OCI-LY3 (cell line): ENCODE results near the gene FARP1.

Experiments
- EZH2phosphoT487 ChIP-seq: fragments of 200-600 bp; shearing (Covaris generic); IDR thresholded peaks from 2 replicates; pipeline ENCODE4 v1.6.1; 2018; ENCODE audit warnings: antibody characterized with exemption, mixed run types, low read depth
- TF ChIP-seq, protein P1 (sequence below): fragments of 200-600, 300-600 bp; sonication (generic); IDR thresholded peaks from 2 replicates; pipeline ENCODE4 v1.5.1; 2014; ENCODE audit warnings: antibody characterized with exemption, low read length, low read depth

DNA sequence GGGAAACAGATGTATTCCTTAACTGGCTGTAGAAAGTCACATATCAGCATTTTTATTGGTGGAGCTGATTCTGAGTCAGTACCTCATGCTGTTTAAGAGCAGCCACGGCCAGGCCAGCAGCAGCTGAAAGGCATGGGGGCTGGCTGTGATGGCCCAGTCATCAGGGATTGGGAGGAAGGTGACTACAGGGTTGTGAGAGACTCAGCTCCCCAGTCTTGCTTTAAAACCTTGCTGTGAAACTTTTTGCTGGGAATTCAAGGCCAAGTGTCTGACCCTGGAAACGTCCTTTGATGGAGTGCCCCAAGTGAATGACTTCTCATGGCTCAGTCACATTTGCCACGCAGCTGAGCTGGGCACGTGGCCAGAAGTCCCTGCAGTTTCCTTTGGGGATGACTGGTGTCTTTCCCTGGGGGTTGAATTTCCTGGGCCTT is 73.3 kb downstream of the FARP1 start:
- TF ChIP-seq, protein P1, sequence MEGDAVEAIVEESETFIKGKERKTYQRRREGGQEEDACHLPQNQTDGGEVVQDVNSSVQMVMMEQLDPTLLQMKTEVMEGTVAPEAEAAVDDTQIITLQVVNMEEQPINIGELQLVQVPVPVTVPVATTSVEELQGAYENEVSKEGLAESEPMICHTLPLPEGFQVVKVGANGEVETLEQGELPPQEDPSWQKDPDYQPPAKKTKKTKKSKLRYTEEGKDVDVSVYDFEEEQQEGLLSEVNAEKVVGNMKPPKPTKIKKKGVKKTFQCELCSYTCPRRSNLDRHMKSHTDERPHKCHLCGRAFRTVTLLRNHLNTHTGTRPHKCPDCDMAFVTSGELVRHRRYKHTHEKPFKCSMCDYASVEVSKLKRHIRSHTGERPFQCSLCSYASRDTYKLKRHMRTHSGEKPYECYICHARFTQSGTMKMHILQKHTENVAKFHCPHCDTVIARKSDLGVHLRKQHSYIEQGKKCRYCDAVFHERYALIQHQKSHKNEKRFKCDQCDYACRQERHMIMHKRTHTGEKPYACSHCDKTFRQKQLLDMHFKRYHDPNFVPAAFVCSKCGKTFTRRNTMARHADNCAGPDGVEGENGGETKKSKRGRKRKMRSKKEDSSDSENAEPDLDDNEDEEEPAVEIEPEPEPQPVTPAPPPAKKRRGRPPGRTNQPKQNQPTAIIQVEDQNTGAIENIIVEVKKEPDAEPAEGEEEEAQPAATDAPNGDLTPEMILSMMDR = no peak
- TF ChIP-seq EZH2phosphoT487 = no peak
